ENCODE results near the gene DNTT.

The DNTT gene

DNA sequence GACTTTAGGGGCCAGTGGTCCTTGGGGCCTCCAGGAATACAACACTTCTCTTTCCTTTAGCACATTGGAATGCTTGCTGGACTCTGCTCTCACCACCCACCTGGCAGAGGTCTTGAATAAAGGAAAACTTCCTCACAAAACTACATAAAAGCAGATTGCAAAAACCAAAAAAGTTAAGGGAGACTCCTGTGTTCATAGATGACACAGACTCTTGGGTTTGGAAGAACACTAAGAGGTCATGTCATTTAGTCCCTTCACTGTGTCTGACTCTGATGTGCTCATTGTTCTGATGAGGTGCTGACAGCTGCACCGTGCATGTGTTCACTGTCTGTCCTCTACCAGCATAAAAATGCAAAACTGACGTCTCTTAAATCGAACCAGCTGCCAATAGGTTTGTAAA is 44.2 kb upstream of the DNTT start:
- no peak overlapping the region for H3K4me3 ChIP-seq (ENCODE audit: low read depth, low read length)
- TF ChIP-seq, protein P1, sequence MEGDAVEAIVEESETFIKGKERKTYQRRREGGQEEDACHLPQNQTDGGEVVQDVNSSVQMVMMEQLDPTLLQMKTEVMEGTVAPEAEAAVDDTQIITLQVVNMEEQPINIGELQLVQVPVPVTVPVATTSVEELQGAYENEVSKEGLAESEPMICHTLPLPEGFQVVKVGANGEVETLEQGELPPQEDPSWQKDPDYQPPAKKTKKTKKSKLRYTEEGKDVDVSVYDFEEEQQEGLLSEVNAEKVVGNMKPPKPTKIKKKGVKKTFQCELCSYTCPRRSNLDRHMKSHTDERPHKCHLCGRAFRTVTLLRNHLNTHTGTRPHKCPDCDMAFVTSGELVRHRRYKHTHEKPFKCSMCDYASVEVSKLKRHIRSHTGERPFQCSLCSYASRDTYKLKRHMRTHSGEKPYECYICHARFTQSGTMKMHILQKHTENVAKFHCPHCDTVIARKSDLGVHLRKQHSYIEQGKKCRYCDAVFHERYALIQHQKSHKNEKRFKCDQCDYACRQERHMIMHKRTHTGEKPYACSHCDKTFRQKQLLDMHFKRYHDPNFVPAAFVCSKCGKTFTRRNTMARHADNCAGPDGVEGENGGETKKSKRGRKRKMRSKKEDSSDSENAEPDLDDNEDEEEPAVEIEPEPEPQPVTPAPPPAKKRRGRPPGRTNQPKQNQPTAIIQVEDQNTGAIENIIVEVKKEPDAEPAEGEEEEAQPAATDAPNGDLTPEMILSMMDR (IDR thresholded peaks at IDR 0.05; ENCODE audit: low read depth, low read length), result no peak
- no peak for TF ChIP-seq MYC (IDR thresholded peaks at IDR 0.05; ENCODE audit: low read depth, low read length)
- no peak for TF ChIP-seq POLR2A (IDR thresholded peaks at IDR 0.05; ENCODE audit: extremely low read depth, insufficient read length)
- TF ChIP-seq, protein P2, sequence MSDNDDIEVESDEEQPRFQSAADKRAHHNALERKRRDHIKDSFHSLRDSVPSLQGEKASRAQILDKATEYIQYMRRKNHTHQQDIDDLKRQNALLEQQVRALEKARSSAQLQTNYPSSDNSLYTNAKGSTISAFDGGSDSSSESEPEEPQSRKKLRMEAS (IDR thresholded peaks at IDR 0.05; ENCODE audit: low read depth, low read length), result no peak

DNA sequence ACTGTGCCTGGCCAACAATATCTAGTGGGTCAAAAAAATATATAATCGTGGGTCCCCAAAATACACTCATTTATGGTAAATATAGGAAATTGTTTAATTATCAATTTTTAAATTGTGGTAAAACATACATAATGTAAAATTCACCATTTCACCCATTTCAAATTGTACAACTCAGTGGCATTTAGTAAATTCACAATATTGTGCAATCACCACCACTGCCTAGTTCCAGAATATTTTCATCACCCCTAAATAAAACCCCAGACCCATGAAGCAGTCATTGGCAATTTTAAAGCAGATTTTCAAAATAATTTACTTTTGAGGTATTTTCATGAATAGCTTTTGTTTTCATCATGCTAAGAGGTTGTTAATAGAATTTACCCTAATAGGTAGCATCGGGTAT is 43.1 kb upstream of the DNTT start:
- DNase-seq (ENCODE audit: low read depth), result no peak
- TF ChIP-seq MYC (IDR thresholded peaks at IDR 0.05; ENCODE audit: low read depth, low read length) (no peak), POLR2A (IDR thresholded peaks at IDR 0.05; ENCODE audit: extremely low read depth, insufficient read length) (no peak)
- TF ChIP-seq, protein P2 (IDR thresholded peaks at IDR 0.05; ENCODE audit: low read depth, low read length), result no peak
- TF ChIP-seq, protein P1 (IDR thresholded peaks at IDR 0.05; ENCODE audit: low read depth, low read length), result no peak
- H3K4me3 ChIP-seq (ENCODE audit: low read depth, low read length), result no peak overlapping the region

More for the DNA sequence above, 44.2 kb upstream of the DNTT start:
- no peak for DNase-seq (ENCODE audit: low read depth)

DNA sequence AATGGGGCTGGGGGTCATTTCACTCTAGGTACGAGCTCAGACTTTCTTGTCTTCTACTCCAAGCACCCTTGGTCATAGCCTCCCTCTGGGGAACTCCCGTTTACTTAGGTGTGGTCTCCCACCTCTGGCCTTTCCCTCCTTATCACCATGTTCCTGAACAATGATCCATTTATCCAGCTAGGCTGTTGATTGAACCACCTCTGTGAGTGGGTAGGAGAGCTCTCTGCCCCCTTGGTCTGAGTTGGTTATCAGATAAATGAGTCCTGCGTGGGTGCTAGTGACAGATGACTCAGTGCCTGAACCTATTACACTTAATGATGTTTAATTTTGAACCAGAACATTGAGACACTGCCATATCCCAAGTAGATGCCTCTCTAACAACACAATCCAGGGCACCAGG is 42.3 kb upstream of the DNTT start:
- DNase-seq (ENCODE audit: low read depth), result no peak
- no peak overlapping the region for H3K4me3 ChIP-seq (ENCODE audit: low read depth, low read length)
- no peak for TF ChIP-seq POLR2A (IDR thresholded peaks at IDR 0.05; ENCODE audit: extremely low read depth, insufficient read length)
- TF ChIP-seq, protein P2 (IDR thresholded peaks at IDR 0.05; ENCODE audit: low read depth, low read length), result no peak
- TF ChIP-seq, protein P1 (IDR thresholded peaks at IDR 0.05; ENCODE audit: low read depth, low read length), result no peak
- no peak for TF ChIP-seq MYC (IDR thresholded peaks at IDR 0.05; ENCODE audit: low read depth, low read length)

DNA sequence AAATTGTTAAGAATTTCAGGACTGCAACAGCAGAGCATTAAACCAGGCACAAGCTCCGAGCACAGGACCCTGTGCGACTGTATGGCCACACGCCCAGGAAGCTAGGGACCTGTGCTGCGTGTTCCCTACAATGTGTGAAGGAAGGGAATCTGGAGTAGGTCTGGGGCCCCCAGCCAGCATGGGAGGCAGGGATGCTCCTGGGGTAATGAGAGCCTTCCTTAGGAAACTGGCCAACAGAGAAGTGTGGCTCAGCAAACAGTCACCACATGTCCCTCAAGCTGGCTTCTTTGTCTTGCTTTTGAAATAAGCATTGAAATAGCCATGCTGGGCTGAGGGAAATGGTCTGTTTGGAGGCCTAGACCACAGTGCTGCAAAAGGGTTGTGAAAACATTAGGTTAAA is 41.1 kb upstream of the DNTT start:
- no peak for TF ChIP-seq POLR2A (IDR thresholded peaks at IDR 0.05; ENCODE audit: extremely low read depth, insufficient read length)
- TF ChIP-seq MYC (IDR thresholded peaks at IDR 0.05; ENCODE audit: low read depth, low read length), result no peak
- TF ChIP-seq, protein P1 (IDR thresholded peaks at IDR 0.05; ENCODE audit: low read depth, low read length), result no peak
- TF ChIP-seq, protein P2 (IDR thresholded peaks at IDR 0.05; ENCODE audit: low read depth, low read length), result no peak

DNA sequence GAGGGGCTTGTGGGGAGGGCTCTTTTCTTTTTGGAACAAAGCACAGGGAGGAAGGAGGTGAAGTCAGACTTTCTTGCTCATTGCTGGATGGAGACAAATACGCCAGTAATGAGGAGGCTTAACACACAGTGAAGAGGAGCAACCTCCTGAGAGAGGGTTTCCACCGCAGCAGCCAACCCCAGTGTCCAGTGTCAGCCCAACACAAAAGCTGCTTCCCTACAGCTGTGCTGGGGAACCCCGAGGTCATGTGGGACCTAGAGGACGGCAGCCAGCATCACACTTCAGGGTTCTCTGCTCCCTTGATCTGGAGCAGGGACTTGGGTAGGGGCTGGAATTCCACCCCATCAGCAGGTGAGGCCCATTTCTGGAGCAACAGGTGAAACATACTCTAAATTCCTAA is 40.6 kb upstream of the DNTT start:
- H3K4me3 ChIP-seq (ENCODE audit: low read depth, low read length), result no peak overlapping the region
- no peak for DNase-seq (ENCODE audit: low read depth)
- TF ChIP-seq POLR2A (IDR thresholded peaks at IDR 0.05; ENCODE audit: extremely low read depth, insufficient read length) (no peak), MYC (IDR thresholded peaks at IDR 0.05; ENCODE audit: low read depth, low read length) (no peak)
- TF ChIP-seq, protein P1 (IDR thresholded peaks at IDR 0.05; ENCODE audit: low read depth, low read length), result no peak
- TF ChIP-seq, protein P2 (IDR thresholded peaks at IDR 0.05; ENCODE audit: low read depth, low read length), result no peak

More for the DNA sequence above, 41.1 kb upstream of the DNTT start:
- no peak overlapping the region for H3K4me3 ChIP-seq (ENCODE audit: low read depth, low read length)
- no peak for DNase-seq (ENCODE audit: low read depth)

Measured in NB4 (cell line).